ENCODE results near the gene VAX1. TPM values are rescaled to one million over a fixed set of nuclear protein-coding genes. Genes with fewer than 3 reads are reported as not detected.

VAX1 gene
- total and polyA plus RNA-seq, 9 of the 15 experiments (the other 6 are each of a cell fraction or from before 2014, with no cell fraction given), result not detected

DNA sequence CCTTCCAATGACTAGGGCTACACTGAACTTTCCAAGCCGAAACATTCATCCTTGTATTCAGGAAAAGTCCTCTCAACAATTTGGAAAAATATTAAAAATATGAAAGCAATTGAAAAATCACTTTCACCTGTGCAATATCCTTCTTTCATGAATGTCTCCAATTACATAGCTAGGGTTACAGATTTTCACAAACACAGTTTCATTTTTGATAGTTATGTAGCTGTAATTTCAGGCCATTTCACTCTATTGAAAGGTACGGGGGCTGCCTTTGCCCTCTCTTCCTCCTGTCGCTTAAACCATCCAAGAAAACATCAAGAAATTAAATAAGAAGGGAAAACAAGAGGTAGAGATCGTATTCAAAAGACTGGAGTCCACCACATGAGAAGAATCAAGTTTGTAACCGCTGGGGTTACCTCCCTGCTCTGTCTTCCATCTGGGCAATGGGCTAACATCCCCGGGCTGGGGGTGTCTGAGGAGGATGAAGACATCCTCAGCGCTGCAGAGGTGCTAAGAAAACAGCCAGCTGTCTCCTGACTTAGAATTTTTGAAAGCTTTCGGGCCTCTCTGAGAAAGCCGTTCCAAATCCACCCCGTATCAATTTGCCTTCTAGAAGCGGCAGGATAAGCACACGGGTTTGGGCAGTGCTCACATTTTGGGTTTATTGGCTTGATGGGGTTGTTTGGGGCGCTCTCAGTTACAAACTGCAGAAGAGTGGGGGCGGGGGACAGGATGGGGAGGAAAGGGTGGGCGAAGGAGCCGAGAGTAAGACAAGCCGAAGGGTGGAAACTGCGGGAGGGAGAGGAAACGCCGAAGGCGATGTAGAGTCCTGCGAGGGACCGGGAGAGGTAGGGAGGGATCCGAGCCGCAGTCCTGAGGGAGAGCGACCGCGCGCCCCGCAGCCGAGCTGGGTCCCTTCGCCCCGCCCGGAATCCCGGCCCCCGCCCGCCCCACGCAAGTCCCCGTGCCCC, 24.3 kb upstream of the VAX1 start:
- Histone ChIP-seq H3K9me3 (replicated peaks; ENCODE audit: control insufficient read depth, insufficient read depth, low read depth, low read length) (no peaks in the 10 kb centered on the region), H3K9me1 (ENCODE audit: control insufficient read depth, insufficient read depth, low read length) (no peaks in the 10 kb centered on the region), H3K4me2 (ENCODE audit: insufficient read depth, low read length) (no peak overlapping the region), H3K27ac (ENCODE audit: extremely low read depth, low read depth, low read length) (no peak overlapping the region), H3K36me3 (ENCODE audit: control insufficient read depth, insufficient read depth, low read length) (no peaks in the 10 kb centered on the region), H3K27me3 (ENCODE audit: control insufficient read depth in 2 of 2, insufficient read depth in 2 of 2, low read length in 2 of 2) (peaks cover 23 to 53% of the 10 kb centered on the region in 2 experiments; a peak in 4 of 5 replicates), H3K79me2 (ENCODE audit: control insufficient read depth, insufficient read depth, low read length) (no peaks in the 10 kb centered on the region), H3K4me3 (no peak overlapping the region), H3K4me1 (replicated peaks in 1 of 2; ENCODE audit: control insufficient read depth in 2 of 2, insufficient read depth in 2 of 2, low read length in 2 of 2) (peaks cover 0 to 19% of the 10 kb centered on the region in 2 experiments; a peak in 2 of 5 replicates), H2AFZ (ENCODE audit: low read depth, low read length) (no peak overlapping the region), H4K20me1 (replicated peaks; ENCODE audit: control insufficient read depth, insufficient read depth, low read length) (peaks cover 4% of the 10 kb centered on the region; the same call in 1 of the 2 replicates), H3K9ac (ENCODE audit: insufficient read depth in 1 of 2, low read depth in 2 of 2, low read length in 2 of 2) (no peak overlapping the region)
- DNase-seq (ENCODE audit: extremely low read depth in 1 of 4, low spot score in 3 of 4) (no peak), FAIRE-seq (no peak), ATAC-seq (no peak)
- in situ Hi-C loops (cut with MboI), result loop anchor here (25.0 kb wide), 1 partner anchor 700 kb away; no protein-coding TSS in a partner anchor
- intact Hi-C loops (cut with micrococcal nuclease), result no loop called here
- ChIA-PET POLR2A (no interaction called here), CTCF (ENCODE audit: low intra/inter-chr PET ratio) (no interaction called here)
- BruUV-seq (replicated peaks), result no TSS peak
- TF ChIP-seq ZNF561 (CRISPR knock-in tag; conservative IDR thresholded peaks at IDR 0.05) (no peak), SREBF2 (CRISPR knock-in tag; IDR thresholded peaks at IDR 0.05) (no peak), HNRNPK (IDR thresholded peaks at IDR 0.05; ENCODE audit: low read depth, low read length, poor library complexity, severe bottlenecking) (no peak), ZNF780A (CRISPR knock-in tag; IDR thresholded peaks at IDR 0.05) (no peak), RB1 (IDR thresholded peaks at IDR 0.05; ENCODE audit: low read depth) (no peak), RHOXF2B (CRISPR knock-in tag; conservative IDR thresholded peaks at IDR 0.05) (no peak), GTF2F1 (IDR thresholded peaks at IDR 0.05; ENCODE audit: low read depth, low read length) (no peak), MTA3 (IDR thresholded peaks at IDR 0.05; ENCODE audit: borderline replicate concordance) (no peak), VEZF1 (CRISPR knock-in tag; IDR thresholded peaks at IDR 0.05) (no peak)
- TF ChIP-seq, protein P1, sequence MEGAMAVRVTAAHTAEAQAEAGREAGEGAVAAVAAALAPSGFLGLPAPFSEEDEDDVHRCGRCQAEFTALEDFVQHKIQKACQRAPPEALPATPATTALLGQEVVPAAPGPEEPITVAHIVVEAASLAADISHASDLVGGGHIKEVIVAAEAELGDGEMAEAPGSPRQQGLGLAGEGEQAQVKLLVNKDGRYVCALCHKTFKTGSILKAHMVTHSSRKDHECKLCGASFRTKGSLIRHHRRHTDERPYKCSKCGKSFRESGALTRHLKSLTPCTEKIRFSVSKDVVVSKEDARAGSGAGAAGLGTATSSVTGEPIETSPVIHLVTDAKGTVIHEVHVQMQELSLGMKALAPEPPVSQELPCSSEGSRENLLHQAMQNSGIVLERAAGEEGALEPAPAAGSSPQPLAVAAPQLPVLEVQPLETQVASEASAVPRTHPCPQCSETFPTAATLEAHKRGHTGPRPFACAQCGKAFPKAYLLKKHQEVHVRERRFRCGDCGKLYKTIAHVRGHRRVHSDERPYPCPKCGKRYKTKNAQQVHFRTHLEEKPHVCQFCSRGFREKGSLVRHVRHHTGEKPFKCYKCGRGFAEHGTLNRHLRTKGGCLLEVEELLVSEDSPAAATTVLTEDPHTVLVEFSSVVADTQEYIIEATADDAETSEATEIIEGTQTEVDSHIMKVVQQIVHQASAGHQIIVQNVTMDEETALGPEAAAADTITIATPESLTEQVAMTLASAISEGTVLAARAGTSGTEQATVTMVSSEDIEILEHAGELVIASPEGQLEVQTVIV (CRISPR knock-in tag; IDR thresholded peaks at IDR 0.05; ENCODE audit: borderline replicate concordance), result no peak
- TF ChIP-seq, protein P2, sequence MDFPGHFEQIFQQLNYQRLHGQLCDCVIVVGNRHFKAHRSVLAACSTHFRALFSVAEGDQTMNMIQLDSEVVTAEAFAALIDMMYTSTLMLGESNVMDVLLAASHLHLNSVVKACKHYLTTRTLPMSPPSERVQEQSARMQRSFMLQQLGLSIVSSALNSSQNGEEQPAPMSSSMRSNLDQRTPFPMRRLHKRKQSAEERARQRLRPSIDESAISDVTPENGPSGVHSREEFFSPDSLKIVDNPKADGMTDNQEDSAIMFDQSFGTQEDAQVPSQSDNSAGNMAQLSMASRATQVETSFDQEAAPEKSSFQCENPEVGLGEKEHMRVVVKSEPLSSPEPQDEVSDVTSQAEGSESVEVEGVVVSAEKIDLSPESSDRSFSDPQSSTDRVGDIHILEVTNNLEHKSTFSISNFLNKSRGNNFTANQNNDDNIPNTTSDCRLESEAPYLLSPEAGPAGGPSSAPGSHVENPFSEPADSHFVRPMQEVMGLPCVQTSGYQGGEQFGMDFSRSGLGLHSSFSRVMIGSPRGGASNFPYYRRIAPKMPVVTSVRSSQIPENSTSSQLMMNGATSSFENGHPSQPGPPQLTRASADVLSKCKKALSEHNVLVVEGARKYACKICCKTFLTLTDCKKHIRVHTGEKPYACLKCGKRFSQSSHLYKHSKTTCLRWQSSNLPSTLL (IDR thresholded peaks at IDR 0.05), result no peak
- TF ChIP-seq, protein P3, sequence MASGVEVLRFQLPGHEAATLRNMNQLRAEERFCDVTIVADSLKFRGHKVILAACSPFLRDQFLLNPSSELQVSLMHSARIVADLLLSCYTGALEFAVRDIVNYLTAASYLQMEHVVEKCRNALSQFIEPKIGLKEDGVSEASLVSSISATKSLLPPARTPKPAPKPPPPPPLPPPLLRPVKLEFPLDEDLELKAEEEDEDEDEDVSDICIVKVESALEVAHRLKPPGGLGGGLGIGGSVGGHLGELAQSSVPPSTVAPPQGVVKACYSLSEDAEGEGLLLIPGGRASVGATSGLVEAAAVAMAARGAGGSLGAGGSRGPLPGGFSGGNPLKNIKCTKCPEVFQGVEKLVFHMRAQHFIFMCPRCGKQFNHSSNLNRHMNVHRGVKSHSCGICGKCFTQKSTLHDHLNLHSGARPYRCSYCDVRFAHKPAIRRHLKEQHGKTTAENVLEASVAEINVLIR (CRISPR knock-in tag; IDR thresholded peaks at IDR 0.05), result no peak
- under 1% methylated on average over 8 of the region's 39 CpGs for WGBS (ENCODE audit: insufficient coverage, low coverage, missing lambda C conversion rate)

Measured in K562 (cell line).